Hepatocyte (in vitro differentiated cells): ENCODE data around the gene AIFM3. TPM values are rescaled to one million over a fixed set of nuclear protein-coding genes. Genes with fewer than 3 reads are reported as not detected.

Source experiments
- DNase-seq: peaks from one replicate; pipeline ENCODE4 v3.0.0-alpha.2; 2016; ENCODE audit warnings: low spot score
- H2AFZ ChIP-seq: fragments of 200-600 bp; sonication (generic); 2 replicates; pipeline ENCODE4 v1.6.0; 2016; ENCODE audit warnings: antibody characterized with exemption, mild to moderate bottlenecking
- H3K27ac ChIP-seq: fragments of 200-600 bp; sonication (generic); 2 replicates; pipeline ENCODE4 v1.5.1; 2016; ENCODE audit warnings: mild to moderate bottlenecking
- H3K27me3 ChIP-seq: fragments of 200-600 bp; sonication (generic); 2 replicates; pipeline ENCODE4 v1.6.1; 2016
- H3K36me3 ChIP-seq: fragments of 200-600 bp; sonication (generic); replicated peaks from 2 replicates; pipeline ENCODE4 v1.5.1; 2016; ENCODE audit warnings: low read depth; ENCODE audit not compliant: insufficient read depth
- H3K4me1 ChIP-seq: fragments of 200-600 bp; sonication (generic); 2 replicates; pipeline ENCODE4 v1.5.1; 2016; ENCODE audit warnings: mild to moderate bottlenecking, moderate library complexity; ENCODE audit not compliant: insufficient read depth
- H3K4me2 ChIP-seq: fragments of 200-600 bp; sonication (generic); 2 replicates; pipeline ENCODE4 v1.6.0; 2016
- H3K4me3 ChIP-seq: fragments of 200-600 bp; sonication (generic); 2 replicates; pipeline ENCODE4 v1.5.1; 2016; ENCODE audit warnings: mild to moderate bottlenecking
- H3K79me2 ChIP-seq: fragments of 200-600 bp; sonication (generic); 2 replicates; pipeline ENCODE4 v1.6.0; 2017; ENCODE audit warnings: mild to moderate bottlenecking
- H3K9me2 ChIP-seq: fragments of 200-600 bp; sonication (generic); replicated peaks from 2 replicates; pipeline ENCODE4 v1.6.0; 2017; ENCODE audit warnings: mild to moderate bottlenecking; ENCODE audit not compliant: insufficient read depth
- H3K9me3 ChIP-seq: fragments of 200-600 bp; sonication (generic); 2 replicates; pipeline ENCODE4 v1.5.1; 2016; ENCODE audit warnings: low read depth, mild to moderate bottlenecking
- H4K20me1 ChIP-seq: fragments of 200-600 bp; sonication (generic); 2 replicates; pipeline ENCODE4 v1.6.0; 2016; ENCODE audit warnings: mild to moderate bottlenecking; ENCODE audit not compliant: insufficient read depth, poor library complexity, severe bottlenecking
- CTCF ChIP-seq: fragments of 200-600 bp; sonication (generic); IDR thresholded peaks from 2 replicates; pipeline ENCODE4 v1.5.1; 2016; ENCODE audit warnings: antibody characterized with exemption, mild to moderate bottlenecking; ENCODE audit not compliant: poor library complexity
- EZH2 ChIP-seq: fragments of 200-600 bp; sonication (generic); IDR thresholded peaks from 2 replicates; pipeline ENCODE4 v1.6.1; 2016; ENCODE audit warnings: antibody characterized with exemption, mild to moderate bottlenecking, borderline replicate concordance
- EZH2phosphoT487 ChIP-seq: fragments of 200-600 bp; sonication (generic); IDR thresholded peaks from one replicate; pipeline ENCODE4 v1.6.1; 2018; ENCODE audit warnings: antibody characterized with exemption, mild to moderate bottlenecking, low read depth, moderate library complexity; ENCODE audit not compliant: unreplicated experiment, severe bottlenecking
- WGBS: methylation state at CpG from one replicate; pipeline ENCODE4 v1.1.6; 2016; ENCODE audit warnings: low lambda C conversion rate; ENCODE audit errors: missing lambda C conversion rate; 5-methylcytosine and 5-hydroxymethylcytosine counted together
- polyA plus RNA-seq: library from polyadenylated mRNA; unstranded; fragments of >200 nt; fragmentation: Nextera tagmentation; extraction: Ambion mirVana; gene quantifications from 2 replicates; pipeline ENCODE4 v1.2.1, GENCODE V29; 2016
- total RNA-seq: library from RNA; depleted of rRNA; stranded (reverse); fragments of >200 nt; gene quantifications from 2 replicates; pipeline ENCODE4 v1.2.3, GENCODE V29; 2014

AIFM3 gene
- total and polyA plus RNA-seq, 2 experiments from 2014 or later = 1.7 to 3.1 TPM

- 84% methylated on average over 18 of the region's 21 CpGs for WGBS
- H3K9me3 ChIP-seq = no peaks in the 10 kb centered on the region
These were observed 6.0 kb downstream of the AIFM3 start for GRCh38 chr22:20972933-20973577.

GRCh38 chr22:20973634-20974286, 6.7 kb downstream of the AIFM3 start:
- TF ChIP-seq CTCF (no peak), EZH2 (no peak), EZH2phosphoT487 (no peak)
- DNase-seq = no peak
- no peaks in the 10 kb centered on the region for H3K27me3 ChIP-seq
- H3K4me1 ChIP-seq = no peaks in the 10 kb centered on the region
- H3K4me3 ChIP-seq = no peak overlapping the region
- no peaks in the 10 kb centered on the region for H3K9me2 ChIP-seq
- 81% methylated on average over 19 of the region's 21 CpGs for WGBS
- H3K36me3 ChIP-seq = no peaks in the 10 kb centered on the region
- H3K27ac ChIP-seq = no peak overlapping the region
- H4K20me1 ChIP-seq = no peaks in the 10 kb centered on the region
- H3K9me3 ChIP-seq = no peaks in the 10 kb centered on the region
- no peak overlapping the region for H3K4me2 ChIP-seq
- no peak overlapping the region for H2AFZ ChIP-seq
- no peaks in the 10 kb centered on the region for H3K79me2 ChIP-seq

More at GRCh38 chr22:20972933-20973577, 6.0 kb downstream of the AIFM3 start:
- Histone ChIP-seq H3K4me2 (no peak overlapping the region), H3K4me1 (no peaks in the 10 kb centered on the region), H2AFZ (no peak overlapping the region), H3K36me3 (no peaks in the 10 kb centered on the region), H3K27ac (no peak overlapping the region), H4K20me1 (no peaks in the 10 kb centered on the region), H3K4me3 (no peak overlapping the region), H3K79me2 (no peaks in the 10 kb centered on the region), H3K27me3 (no peaks in the 10 kb centered on the region), H3K9me2 (no peaks in the 10 kb centered on the region)
- no peak for TF ChIP-seq EZH2
- no peak for TF ChIP-seq EZH2phosphoT487
- TF ChIP-seq CTCF = no peak
- DNase-seq = no peak

- Histone ChIP-seq H3K4me3 (no peak overlapping the region), H3K4me1 (peaks cover under 1% of the 10 kb centered on the region), H4K20me1 (no peaks in the 10 kb centered on the region), H3K9me2 (no peaks in the 10 kb centered on the region), H3K36me3 (no peaks in the 10 kb centered on the region), H3K4me2 (no peak overlapping the region), H2AFZ (no peak overlapping the region), H3K9me3 (no peaks in the 10 kb centered on the region), H3K27me3 (no peaks in the 10 kb centered on the region), H3K79me2 (no peaks in the 10 kb centered on the region), H3K27ac (no peak overlapping the region)
- WGBS = 90% methylated on average over 16 of the region's 16 CpGs
- no peak for DNase-seq
- TF ChIP-seq EZH2phosphoT487 (no peak), CTCF (no peak), EZH2 (no peak)
These were observed 7.4 kb downstream of the AIFM3 start for GRCh38 chr22:20974336-20974955.
